Measurements from ENCODE around the gene TIMP4.
A peak's percentile ranks its signal among the peaks of the same experiment; 100 is the strongest.

The TIMP4 gene

GRCh38 chr3:12143949-12144504 is 14.7 kb downstream of the TIMP4 start:
- TF ChIP-seq CTCF (IDR thresholded peaks at IDR 0.05; ENCODE audit: insufficient read depth, low read depth, low read length, missing control alignments): no peak
- no peak overlapping the region for H3K4me3 ChIP-seq (ENCODE audit: low read depth, low read length)
- no peak for DNase-seq (ENCODE audit: low read depth)

- no peak for DNase-seq (ENCODE audit: low read depth)
- no peak for TF ChIP-seq CTCF (IDR thresholded peaks at IDR 0.05; ENCODE audit: insufficient read depth, low read depth, low read length, missing control alignments)
- H3K4me3 ChIP-seq (ENCODE audit: low read depth, low read length): no peak overlapping the region
These were observed 16.2 kb downstream of the TIMP4 start for GRCh38 chr3:12142476-12142875.

GRCh38 chr3:12141350-12141749 is 17.4 kb downstream of the TIMP4 start:
- H3K4me3 ChIP-seq (ENCODE audit: low read depth, low read length): no peak overlapping the region
- TF ChIP-seq CTCF (IDR thresholded peaks at IDR 0.05; ENCODE audit: insufficient read depth, low read depth, low read length, missing control alignments): no peak
- DNase-seq (ENCODE audit: low read depth): peak; percentile 21

- H3K4me3 ChIP-seq (ENCODE audit: low read depth, low read length): no peak overlapping the region
- TF ChIP-seq CTCF (IDR thresholded peaks at IDR 0.05; ENCODE audit: insufficient read depth, low read depth, low read length, missing control alignments): peak; percentile 34
- DNase-seq (ENCODE audit: low read depth): peak; percentile 40
These were observed 19.6 kb downstream of the TIMP4 start for GRCh38 chr3:12139111-12139511.

- no peak overlapping the region for H3K4me3 ChIP-seq (ENCODE audit: low read depth, low read length)
- peak; percentile 59 for DNase-seq (ENCODE audit: low read depth)
- peak; percentile 45 for TF ChIP-seq CTCF (IDR thresholded peaks at IDR 0.05; ENCODE audit: insufficient read depth, low read depth, low read length, missing control alignments)
These were observed 20.7 kb downstream of the TIMP4 start for GRCh38 chr3:12138044-12138443.

GRCh38 chr3:12136371-12136770 is 22.3 kb downstream of the TIMP4 start:
- DNase-seq (ENCODE audit: low read depth): no peak
- no peak for TF ChIP-seq CTCF (IDR thresholded peaks at IDR 0.05; ENCODE audit: insufficient read depth, low read depth, low read length, missing control alignments)
- H3K4me3 ChIP-seq (ENCODE audit: low read depth, low read length): no peak overlapping the region

GRCh38 chr3:12135029-12135657 is 23.6 kb downstream of the TIMP4 start:
- H3K4me3 ChIP-seq (ENCODE audit: low read depth, low read length): no peak overlapping the region
- TF ChIP-seq CTCF (IDR thresholded peaks at IDR 0.05; ENCODE audit: insufficient read depth, low read depth, low read length, missing control alignments): peak; percentile 93
- peak; percentile 68 for DNase-seq (ENCODE audit: low read depth)

Measured in GM12865 (cell line).